ENCODE data around the gene TNFRSF14. TPM values are rescaled to one million over a fixed set of nuclear protein-coding genes. Genes with fewer than 3 reads are reported as not detected.
A peak's percentile ranks its signal among the peaks of the same experiment; 100 is the strongest.

TNFRSF14 gene
- total and polyA plus RNA-seq, 9 of the 15 experiments (the other 6 are each of a cell fraction or from before 2014, with no cell fraction given) = 0.11 to 2.3 (median 0.68) TPM; not detected in 2

GRCh38 chr1:2539312-2539907, 16.8 kb upstream of the TNFRSF14 start (continued):
- TF ChIP-seq REST (IDR thresholded peaks at IDR 0.05; ENCODE audit: borderline replicate concordance) (peak; percentile 44; the same call in 1 of the 2 replicates), REST (CRISPR knock-in tag; IDR thresholded peaks at IDR 0.05; ENCODE audit: low read depth) (no peak)
